Naive thymus-derived CD4-positive, alpha-beta T cell (primary cell): ENCODE data around the gene ZBTB18. TPM values are rescaled to one million over a fixed set of nuclear protein-coding genes. Genes with fewer than 3 reads are reported as not detected.

Experiments
- ATAC-seq: fragments of 150-1000 bp; cut with Tn5 transposase; 2 replicates; pipeline ENCODE4 v1.10.0; 2021; ENCODE audit warnings: mild to moderate bottlenecking, moderate library complexity
- CTCF ChIA-PET: fragments of 350-600 bp; sonication (Branson Sonifier 250); formaldehyde crosslinking; loops from one replicate; lab custom pipeline; 2021; ENCODE audit warnings: antibody characterized with exemption; lab: Charles Lee
- POLR2A ChIA-PET: fragments of 350-600 bp; sonication (Branson Sonifier 250); formaldehyde crosslinking; loops from one replicate; lab custom pipeline; 2021; ENCODE audit warnings: antibody characterized with exemption, inconsistent platforms; lab: Charles Lee
- DNase-seq, 9 donors: peaks; one replicate each; pipeline versions ENCODE4 v3.0.0 to v3.0.0-alpha.2; 2020 to 2022; ENCODE audit warnings: mixed read lengths in 1 of 9
- H3K27ac ChIP-seq: one replicate; pipeline ENCODE4 v1.7.0; 2013; ENCODE audit warnings: mild to moderate bottlenecking, low read depth, low read length, moderate library complexity
- H3K27me3 ChIP-seq, 2 donors: one replicate each; pipeline ENCODE4 v1.7.0; 2013; ENCODE audit warnings: low read length in 2 of 2, mild to moderate bottlenecking in 2 of 2, moderate library complexity in 2 of 2; ENCODE audit not compliant: control insufficient read depth in 2 of 2, insufficient read depth in 2 of 2
- H3K36me3 ChIP-seq, 3 experiments: 1 replicate in 2 of 3; 2 replicates in 1 of 3; pipeline ENCODE4 v1.7.0; 2013; ENCODE audit warnings: low read length in 3 of 3, mild to moderate bottlenecking in 3 of 3, moderate library complexity in 1 of 3; ENCODE audit not compliant: insufficient read depth in 3 of 3, control insufficient read depth in 2 of 3
- H3K4me1 ChIP-seq, 2 donors: one replicate each; pipeline ENCODE4 v1.7.0; 2013; ENCODE audit warnings: low read length in 2 of 2, mild to moderate bottlenecking in 2 of 2, moderate library complexity in 1 of 2; ENCODE audit not compliant: control insufficient read depth in 2 of 2, insufficient read depth in 2 of 2
- H3K4me3 ChIP-seq: 2 replicates; pipeline ENCODE4 v1.7.0; 2013; ENCODE audit warnings: mild to moderate bottlenecking, low read length
- H3K9me3 ChIP-seq, 3 experiments: 1 replicate in 2 of 3; 2 replicates in 1 of 3; pipeline ENCODE4 v1.7.0; 2013; ENCODE audit warnings: low read length in 3 of 3; ENCODE audit not compliant: control insufficient read depth in 2 of 3
- H3K27ac Mint-ChIP-seq, 9 donors: one replicate each; pipeline ENCODE4 v1.8.0; 2020 to 2022; ENCODE audit warnings: mixed read lengths in 9 of 9, mild to moderate bottlenecking in 8 of 9, moderate library complexity in 5 of 9, inconsistent platforms in 2 of 9
- H3K27me3 Mint-ChIP-seq, 5 donors: one replicate each; pipeline ENCODE4 v1.8.0; 2021 to 2022; ENCODE audit warnings: mixed read lengths in 5 of 5, mild to moderate bottlenecking in 1 of 5
- H3K36me3 Mint-ChIP-seq, 5 donors: one replicate each; pipeline ENCODE4 v1.8.0; 2020 to 2022; ENCODE audit warnings: mixed read lengths in 5 of 5, mild to moderate bottlenecking in 3 of 5, inconsistent platforms in 1 of 5
- H3K4me1 Mint-ChIP-seq, 7 donors: one replicate each; pipeline ENCODE4 v1.8.0; 2020 to 2022; ENCODE audit warnings: mixed read lengths in 7 of 7, mild to moderate bottlenecking in 3 of 7, inconsistent platforms in 1 of 7
- H3K4me3 Mint-ChIP-seq, 10 donors: one replicate each; pipeline ENCODE4 v1.8.0; 2020 to 2022; ENCODE audit warnings: mild to moderate bottlenecking in 10 of 10, mixed read lengths in 10 of 10, moderate library complexity in 6 of 10, inconsistent platforms in 2 of 10
- H3K9me3 Mint-ChIP-seq, 11 donors: one replicate each; pipeline ENCODE4 v1.8.0; 2020 to 2022; ENCODE audit warnings: mixed read lengths in 11 of 11, mild to moderate bottlenecking in 4 of 11, inconsistent platforms in 1 of 11, moderate library complexity in 1 of 11
- intact Hi-C, 2 donors: fragments of 100-400 bp; cut with micrococcal nuclease; formaldehyde crosslinking; loops; one replicate each; pipeline ENCODE4 v1.15.1; 2023
- polyA plus RNA-seq, 2 donors: library from polyadenylated mRNA; unstranded; fragments of 300-500 nt; fragmentation: Illumina TruSeq; gene quantifications; one replicate each; pipeline ENCODE4 v1.2.3, GENCODE V29; 2021
- total RNA-seq, 6 experiments: library from RNA in 5 of 6; stranded (reverse) in 5 of 6; gene quantifications; 1 replicate in 5 of 6; 2 replicates in 1 of 6; pipeline ENCODE4 v1.2.3 and lab custom pipeline; 2021 to 2026

The ZBTB18 gene
- total and polyA plus RNA-seq, 7 experiments from 2014 or later = 3.6 to 90.7 (median 42.4) TPM

DNA sequence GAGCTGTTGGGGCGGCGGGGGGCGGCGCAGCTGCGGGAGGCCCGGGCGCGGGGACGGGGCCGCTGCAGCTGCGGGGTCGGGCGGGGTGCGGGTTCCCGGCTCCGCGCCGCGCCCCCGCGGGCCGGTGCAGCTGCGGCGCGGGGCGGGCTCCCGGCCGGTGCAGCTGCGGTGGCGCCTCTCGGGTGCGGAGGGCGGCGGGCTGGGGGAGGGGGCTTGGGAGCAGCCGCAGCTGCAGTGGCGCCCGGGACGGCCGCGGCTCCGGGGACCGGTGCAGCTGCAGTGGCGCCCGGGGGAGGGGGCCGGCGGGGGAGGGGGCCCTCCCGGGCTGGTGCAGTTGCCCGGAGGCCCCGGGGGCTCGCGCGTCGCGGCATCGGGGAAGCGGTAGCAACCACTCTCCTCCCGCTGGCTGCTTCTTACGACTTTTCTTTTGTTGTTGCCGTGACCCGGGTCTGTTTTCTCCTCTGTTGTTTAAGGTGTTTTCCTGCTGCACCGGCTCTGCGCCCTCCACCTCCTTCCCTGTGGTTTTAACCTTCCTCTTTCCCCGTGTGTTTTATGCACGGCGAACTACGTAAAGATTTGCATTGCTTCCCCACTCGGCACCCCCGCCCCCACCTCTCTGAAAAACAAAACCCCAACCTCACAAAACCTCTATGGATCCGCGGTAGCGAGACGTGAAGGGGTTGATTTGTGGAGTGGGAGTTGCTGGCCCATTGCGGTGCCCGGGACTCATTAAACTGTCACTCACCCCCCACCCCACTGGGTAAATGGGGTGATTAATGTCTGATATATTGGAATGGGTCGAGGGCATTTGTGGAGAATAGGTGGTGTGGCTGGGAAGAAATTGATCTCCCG is 1.7 kb upstream of the ZBTB18 start:
- no peaks in the 10 kb centered on the region for H3K9me3 ChIP-seq
- peak overlapping the region in 1 of 10 donors; percentile 99 for H3K4me3 Mint-ChIP-seq
- peaks cover 6 to 23% of the 10 kb centered on the region in 2 donors for H3K4me1 ChIP-seq
- H3K4me1 Mint-ChIP-seq = peaks cover 13 to 32% (median 27%) of the 10 kb centered on the region in 7 donors
- ChIA-PET CTCF (interaction anchor here (1.0 kb wide), 1 partner anchor 26 kb away, joined by 4 read pairs; no protein-coding TSS in a partner anchor), POLR2A (interaction anchor here (0.7 to 11.3 kb wide), 6 partner anchors 11 to 785 kb away, joined by 3 to 240 read pairs (median 15); no protein-coding TSS in a partner anchor)
- H3K27me3 ChIP-seq = no peaks in the 10 kb centered on the region
- peak overlapping the region in 1 of 9 donors; percentile 96 for H3K27ac Mint-ChIP-seq
- peak overlapping the region; percentile 92 for H3K27ac ChIP-seq
- H3K36me3 Mint-ChIP-seq = peaks cover 0 to 7% (median 3%) of the 10 kb centered on the region in 5 donors
- intact Hi-C loops = loop anchor here (1.0 to 10.0 kb wide), 11 partner anchors 9 to 788 kb away; partner anchors contain the start of gene COX20 (in 1 of the 2)
- peak; percentile 4 for ATAC-seq
- DNase-seq = peak; percentile 42 to 86 (median 78)
- H3K9me3 Mint-ChIP-seq = peaks cover 0 to 9% (median 0%) of the 10 kb centered on the region in 11 donors
- peak overlapping the region; percentile 63 for H3K4me3 ChIP-seq
- H3K27me3 Mint-ChIP-seq = peaks cover 0 to 36% (median 0%) of the 10 kb centered on the region in 5 donors
- peaks cover 0 to 5% (median 0%) of the 10 kb centered on the region in 3 experiments for H3K36me3 ChIP-seq

DNA sequence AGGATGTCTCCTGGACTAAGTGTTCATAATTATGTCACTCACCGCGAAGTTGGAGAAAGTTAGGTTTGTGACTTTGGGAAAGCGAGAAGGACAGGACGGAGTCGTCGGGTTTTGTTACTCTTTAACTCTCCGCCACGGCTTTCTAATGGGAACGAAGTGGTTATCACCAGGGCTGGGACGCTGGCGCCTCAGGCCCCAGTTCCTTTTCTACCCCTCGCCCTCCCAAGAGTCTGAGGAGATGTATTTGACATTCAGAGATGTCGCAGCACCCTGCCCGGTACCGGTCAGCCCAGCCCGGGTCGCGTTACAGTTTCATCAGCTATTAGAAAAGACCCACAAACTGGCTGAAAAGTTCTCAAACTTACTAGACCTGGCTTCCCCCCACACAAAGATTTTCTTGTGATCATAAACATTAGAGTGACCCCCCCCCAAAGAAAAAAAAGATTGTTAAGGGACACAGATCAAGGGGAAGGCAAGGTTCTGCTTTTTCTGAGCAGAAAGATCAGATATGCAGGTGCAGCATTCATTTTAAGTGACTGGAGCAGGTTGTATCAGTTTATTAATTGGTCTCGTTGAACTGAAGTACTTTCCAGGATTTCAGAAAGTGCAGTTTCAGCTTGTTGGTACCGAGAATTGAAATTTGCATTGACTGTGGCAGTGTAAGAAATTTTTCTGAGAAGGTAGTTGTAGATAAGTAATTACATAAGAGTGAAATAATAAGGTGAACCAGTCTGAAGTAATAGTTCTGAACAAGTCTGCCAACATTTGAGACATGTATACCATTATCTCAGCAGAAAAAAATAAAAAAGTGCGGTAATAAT is 859 bp upstream of the ZBTB18 start:
- no peaks in the 10 kb centered on the region for H3K9me3 ChIP-seq
- ATAC-seq = no peak
- ChIA-PET CTCF (interaction anchor here (0.7 to 1.2 kb wide), 4 partner anchors 11 to 193 kb away, joined by 3 to 5 read pairs (median 4); no protein-coding TSS in a partner anchor), POLR2A (interaction anchor here (0.5 to 11.3 kb wide), 8 partner anchors 13 to 919 kb away, joined by 3 to 240 read pairs (median 4); no protein-coding TSS in a partner anchor)
- peaks cover 0 to 9% (median 0%) of the 10 kb centered on the region in 11 donors for H3K9me3 Mint-ChIP-seq
- H3K36me3 Mint-ChIP-seq = peaks cover 0 to 7% (median 3%) of the 10 kb centered on the region in 5 donors
- H3K4me1 Mint-ChIP-seq = peaks cover 15 to 32% (median 20%) of the 10 kb centered on the region in 7 donors
- peaks cover 0 to 13% (median 0%) of the 10 kb centered on the region in 3 experiments for H3K36me3 ChIP-seq
- H3K27me3 ChIP-seq = no peaks in the 10 kb centered on the region
- peaks cover 0 to 30% (median 0%) of the 10 kb centered on the region in 5 donors for H3K27me3 Mint-ChIP-seq
- peak overlapping the region; percentile 92 for H3K27ac ChIP-seq
- H3K27ac Mint-ChIP-seq = peak overlapping the region in 1 of 9 donors; percentile 96
- peak overlapping the region in 1 of 10 donors; percentile 99 for H3K4me3 Mint-ChIP-seq
- H3K4me3 ChIP-seq = peak overlapping the region; percentile 63
- H3K4me1 ChIP-seq = peaks cover 6 to 23% of the 10 kb centered on the region in 2 donors
- DNase-seq = peak in 6 of 9 donors; percentile 17 to 38 (median 28)
- intact Hi-C loops = loop anchor here in 1 of 2 donors (1.0 to 10.0 kb wide), 4 partner anchors 8 to 455 kb away; no protein-coding TSS in a partner anchor

DNA sequence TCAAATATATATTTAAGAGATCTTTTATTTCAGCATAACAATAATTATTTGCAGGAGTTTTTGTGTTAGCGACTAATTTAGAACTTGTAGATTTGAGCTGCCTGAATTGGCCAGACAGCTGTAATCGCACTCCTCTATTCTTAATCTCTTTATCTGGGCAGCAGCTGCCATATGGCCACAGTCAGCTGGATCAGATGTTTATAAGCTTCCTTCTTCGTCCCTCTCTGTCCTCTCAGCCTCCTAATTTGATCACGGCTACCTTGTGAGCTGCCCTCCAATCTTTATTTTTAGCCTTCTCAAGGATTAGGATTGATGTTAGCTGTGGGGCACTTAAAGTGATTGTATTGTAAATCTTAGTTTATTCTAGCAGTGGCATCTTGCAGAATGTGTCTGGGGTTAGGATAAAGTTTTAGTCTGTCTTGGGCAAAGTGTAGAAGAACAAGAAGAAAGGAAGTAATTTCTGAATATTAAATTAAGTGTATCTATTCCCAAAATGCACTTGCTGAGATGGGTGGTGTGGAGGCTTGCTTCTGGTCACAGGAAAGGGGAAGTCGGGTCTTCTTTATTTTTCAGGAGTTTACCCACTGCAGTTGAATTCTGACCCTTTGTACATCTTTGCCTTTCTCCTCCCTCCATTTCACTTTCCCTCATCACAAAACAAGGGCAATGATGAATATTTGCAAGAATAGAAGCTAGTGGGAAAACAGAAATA is 1.1 kb downstream of the ZBTB18 start:
- peaks cover 0 to 14% (median 0%) of the 10 kb centered on the region in 5 donors for H3K27me3 Mint-ChIP-seq
- POLR2A ChIA-PET = interaction anchor here (0.6 to 11.3 kb wide), 12 partner anchors 8 to 398 kb away, joined by 3 to 240 read pairs (median 4); no protein-coding TSS in a partner anchor
- ATAC-seq (no peak), DNase-seq (no peak)
- H3K27ac Mint-ChIP-seq = no peak overlapping the region
- H3K4me3 Mint-ChIP-seq = no peak overlapping the region
- H3K27ac ChIP-seq = peak overlapping the region; percentile 92
- peaks cover 0 to 16% (median 0%) of the 10 kb centered on the region in 3 experiments for H3K36me3 ChIP-seq
- H3K9me3 Mint-ChIP-seq = peaks cover 0 to 9% (median 0%) of the 10 kb centered on the region in 11 donors
- peaks cover 0 to 8% (median 4%) of the 10 kb centered on the region in 5 donors for H3K36me3 Mint-ChIP-seq
- no peaks in the 10 kb centered on the region for H3K27me3 ChIP-seq
- CTCF ChIA-PET = interaction anchor here (0.7 to 1.3 kb wide), 3 partner anchors 12 to 640 kb away, joined by 3 to 5 read pairs (median 3); no protein-coding TSS in a partner anchor
- no peak overlapping the region for H3K4me3 ChIP-seq
- intact Hi-C loops = loop anchor here in 1 of 2 donors (10.0 kb wide), 1 partner anchor 457 kb away; no protein-coding TSS in a partner anchor
- no peaks in the 10 kb centered on the region for H3K9me3 ChIP-seq
- peaks cover 0 to 11% of the 10 kb centered on the region in 2 donors for H3K4me1 ChIP-seq
- H3K4me1 Mint-ChIP-seq = peaks cover 3 to 27% (median 14%) of the 10 kb centered on the region in 7 donors

DNA sequence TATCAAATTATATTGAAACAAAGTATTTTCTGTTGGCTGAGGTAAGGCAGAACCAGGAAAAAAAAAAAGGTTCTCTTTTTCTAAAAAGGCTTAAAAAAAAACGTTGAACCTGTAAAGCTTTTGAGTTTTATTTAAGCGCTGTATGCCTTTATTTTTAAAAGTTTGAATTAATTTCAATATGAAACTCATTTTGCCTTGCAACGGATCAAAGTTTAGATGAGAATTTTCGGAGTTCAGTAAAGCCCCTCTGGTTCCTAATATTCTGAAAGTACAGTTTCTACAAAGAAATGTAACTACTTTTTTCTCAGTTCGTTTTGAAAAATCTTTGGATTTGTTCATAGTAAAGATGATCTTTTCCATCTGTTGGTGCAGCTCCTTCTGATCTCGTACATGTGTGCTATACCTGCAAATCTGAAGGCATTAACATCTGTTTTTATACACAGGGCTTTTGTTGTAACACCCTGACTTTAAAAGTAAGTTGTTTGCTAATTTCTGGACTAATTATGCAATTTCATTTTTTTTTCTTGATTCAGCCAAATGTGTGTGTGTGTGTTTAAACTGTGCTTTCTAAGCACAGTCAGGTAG is 1.7 kb downstream of the ZBTB18 start:
- peaks cover 0 to 8% (median 4%) of the 10 kb centered on the region in 5 donors for H3K36me3 Mint-ChIP-seq
- Histone ChIP-seq H3K27ac (peak overlapping the region; percentile 92), H3K4me1 (peaks cover 0 to 11% of the 10 kb centered on the region in 2 donors), H3K27me3 (no peaks in the 10 kb centered on the region), H3K36me3 (peaks cover 0 to 16% (median 0%) of the 10 kb centered on the region in 3 experiments), H3K9me3 (no peaks in the 10 kb centered on the region), H3K4me3 (no peak overlapping the region)
- ATAC-seq (no peak), DNase-seq (no peak)
- H3K4me3 Mint-ChIP-seq = no peak overlapping the region
- peaks cover 0 to 29% (median 14%) of the 10 kb centered on the region in 7 donors for H3K4me1 Mint-ChIP-seq
- intact Hi-C loops = loop anchor here in 1 of 2 donors (10.0 kb wide), 1 partner anchor 458 kb away; no protein-coding TSS in a partner anchor
- ChIA-PET CTCF (interaction anchor here (1.0 kb wide), 1 partner anchor 11 kb away, joined by 3 read pairs; no protein-coding TSS in a partner anchor), POLR2A (interaction anchor here (0.6 to 11.3 kb wide), 7 partner anchors 8 to 49 kb away, joined by 3 to 240 read pairs (median 5); no protein-coding TSS in a partner anchor)
- peaks cover 0 to 7% (median 0%) of the 10 kb centered on the region in 11 donors for H3K9me3 Mint-ChIP-seq
- no peak overlapping the region for H3K27ac Mint-ChIP-seq
- peaks cover 0 to 14% (median 0%) of the 10 kb centered on the region in 5 donors for H3K27me3 Mint-ChIP-seq

DNA sequence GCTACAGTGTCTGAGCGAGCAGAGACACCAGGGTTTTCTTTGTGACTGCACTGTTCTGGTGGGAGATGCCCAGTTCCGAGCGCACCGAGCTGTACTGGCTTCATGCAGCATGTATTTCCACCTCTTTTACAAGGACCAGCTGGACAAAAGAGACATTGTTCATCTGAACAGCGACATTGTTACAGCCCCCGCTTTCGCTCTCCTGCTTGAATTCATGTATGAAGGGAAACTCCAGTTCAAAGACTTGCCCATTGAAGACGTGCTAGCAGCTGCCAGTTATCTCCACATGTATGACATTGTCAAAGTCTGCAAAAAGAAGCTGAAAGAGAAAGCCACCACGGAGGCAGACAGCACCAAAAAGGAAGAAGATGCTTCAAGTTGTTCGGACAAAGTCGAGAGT is 2.7 kb downstream of the ZBTB18 start:
- H3K4me3 Mint-ChIP-seq = no peak overlapping the region
- H3K4me1 ChIP-seq = peaks cover 0 to 11% of the 10 kb centered on the region in 2 donors
- H3K27ac Mint-ChIP-seq = no peak overlapping the region
- peaks cover 0 to 8% (median 4%) of the 10 kb centered on the region in 5 donors for H3K36me3 Mint-ChIP-seq
- DNase-seq (no peak), ATAC-seq (no peak)
- CTCF ChIA-PET = interaction anchor here (1.1 kb wide), 1 partner anchor 12 kb away, joined by 3 read pairs; no protein-coding TSS in a partner anchor
- H3K27me3 ChIP-seq = no peaks in the 10 kb centered on the region
- peaks cover 0 to 16% (median 0%) of the 10 kb centered on the region in 3 experiments for H3K36me3 ChIP-seq
- peaks cover 0 to 31% (median 14%) of the 10 kb centered on the region in 7 donors for H3K4me1 Mint-ChIP-seq
- no peaks in the 10 kb centered on the region for H3K9me3 ChIP-seq
- H3K27ac ChIP-seq = peak overlapping the region; percentile 55
- peaks cover 0 to 14% (median 0%) of the 10 kb centered on the region in 5 donors for H3K27me3 Mint-ChIP-seq
- intact Hi-C loops = loop anchor here in 1 of 2 donors (1.0 to 10.0 kb wide), 2 partner anchors 8 to 459 kb away; no protein-coding TSS in a partner anchor
- peaks cover 0 to 5% (median 0%) of the 10 kb centered on the region in 11 donors for H3K9me3 Mint-ChIP-seq
- POLR2A ChIA-PET = interaction anchor here (11.3 kb wide), 1 partner anchor 25 kb away, joined by 240 read pairs; no protein-coding TSS in a partner anchor
- H3K4me3 ChIP-seq = no peak overlapping the region
